ENCODE results near the gene RSRC1. TPM values are rescaled to one million over a fixed set of nuclear protein-coding genes. Genes with fewer than 3 reads are reported as not detected.

The RSRC1 gene
- total and polyA plus RNA-seq, 2 experiments from 2014 or later: 22.6 to 34.1 TPM

DNA sequence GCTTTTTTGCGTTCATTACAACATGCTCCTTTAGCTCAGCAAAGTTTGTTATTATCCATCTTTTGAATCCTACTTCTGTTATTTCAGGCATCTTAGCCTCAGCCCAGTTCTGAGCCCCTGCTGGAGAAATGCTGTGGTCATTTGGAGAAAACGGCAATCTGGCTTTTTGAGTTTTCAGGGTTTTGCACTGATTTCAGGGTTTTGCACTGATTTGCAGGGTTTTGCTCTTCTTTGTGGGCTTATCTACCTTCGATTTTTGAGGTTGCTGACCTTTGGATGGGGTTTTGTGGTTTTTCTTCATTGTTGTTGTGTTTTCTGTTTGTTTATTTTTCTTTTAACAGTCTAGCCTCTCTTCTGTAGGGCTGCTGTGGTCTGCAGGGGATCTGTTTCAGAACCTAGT is 137.4 kb downstream of the RSRC1 start:
- Histone ChIP-seq H3K79me2 (no peaks in the 10 kb centered on the region), H2AFZ (no peak overlapping the region), H3K27ac (no peak overlapping the region), H3K9me2 (replicated peaks; ENCODE audit: insufficient read depth) (no peaks in the 10 kb centered on the region), H4K20me1 (ENCODE audit: insufficient read depth, poor library complexity, severe bottlenecking) (no peaks in the 10 kb centered on the region), H3K9me3 (ENCODE audit: low read depth) (no peaks in the 10 kb centered on the region), H3K4me2 (no peak overlapping the region), H3K27me3 (no peaks in the 10 kb centered on the region), H3K36me3 (replicated peaks; ENCODE audit: insufficient read depth, low read depth) (no peaks in the 10 kb centered on the region), H3K4me1 (ENCODE audit: insufficient read depth) (no peaks in the 10 kb centered on the region), H3K4me3 (no peak overlapping the region)
- 90% methylated on average over 3 of the region's 3 CpGs for WGBS (ENCODE audit: low lambda C conversion rate, missing lambda C conversion rate)
- TF ChIP-seq, protein P1, sequence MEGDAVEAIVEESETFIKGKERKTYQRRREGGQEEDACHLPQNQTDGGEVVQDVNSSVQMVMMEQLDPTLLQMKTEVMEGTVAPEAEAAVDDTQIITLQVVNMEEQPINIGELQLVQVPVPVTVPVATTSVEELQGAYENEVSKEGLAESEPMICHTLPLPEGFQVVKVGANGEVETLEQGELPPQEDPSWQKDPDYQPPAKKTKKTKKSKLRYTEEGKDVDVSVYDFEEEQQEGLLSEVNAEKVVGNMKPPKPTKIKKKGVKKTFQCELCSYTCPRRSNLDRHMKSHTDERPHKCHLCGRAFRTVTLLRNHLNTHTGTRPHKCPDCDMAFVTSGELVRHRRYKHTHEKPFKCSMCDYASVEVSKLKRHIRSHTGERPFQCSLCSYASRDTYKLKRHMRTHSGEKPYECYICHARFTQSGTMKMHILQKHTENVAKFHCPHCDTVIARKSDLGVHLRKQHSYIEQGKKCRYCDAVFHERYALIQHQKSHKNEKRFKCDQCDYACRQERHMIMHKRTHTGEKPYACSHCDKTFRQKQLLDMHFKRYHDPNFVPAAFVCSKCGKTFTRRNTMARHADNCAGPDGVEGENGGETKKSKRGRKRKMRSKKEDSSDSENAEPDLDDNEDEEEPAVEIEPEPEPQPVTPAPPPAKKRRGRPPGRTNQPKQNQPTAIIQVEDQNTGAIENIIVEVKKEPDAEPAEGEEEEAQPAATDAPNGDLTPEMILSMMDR (IDR thresholded peaks at IDR 0.05; ENCODE audit: poor library complexity): no peak
- TF ChIP-seq EZH2phosphoT487 (IDR thresholded peaks at IDR 0.05; ENCODE audit: low read depth, severe bottlenecking, unreplicated experiment) (no peak), EZH2 (IDR thresholded peaks at IDR 0.05; ENCODE audit: borderline replicate concordance) (no peak)
- DNase-seq (ENCODE audit: low spot score): no peak

DNA sequence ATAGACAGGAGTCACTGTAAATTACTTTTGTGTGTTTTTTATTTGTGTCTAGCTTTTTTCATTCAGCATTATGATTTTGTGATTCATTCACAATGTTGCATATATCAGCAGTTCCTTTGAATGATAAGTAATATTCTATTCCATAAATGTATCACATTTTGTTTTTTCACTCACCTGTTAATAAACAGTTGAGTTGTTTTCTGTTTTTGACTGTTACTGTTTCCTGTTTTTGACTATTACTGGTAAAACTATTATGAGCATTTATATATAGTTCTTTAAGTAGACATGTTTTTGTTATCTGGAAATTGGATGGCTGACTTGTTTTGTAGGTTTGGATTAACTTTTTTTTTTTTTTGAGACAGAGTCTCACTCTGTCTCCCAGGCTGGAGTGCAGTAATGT is 138.4 kb downstream of the RSRC1 start:
- Histone ChIP-seq H2AFZ (no peak overlapping the region), H3K9me2 (replicated peaks; ENCODE audit: insufficient read depth) (no peaks in the 10 kb centered on the region), H3K9me3 (ENCODE audit: low read depth) (no peaks in the 10 kb centered on the region), H3K36me3 (replicated peaks; ENCODE audit: insufficient read depth, low read depth) (peaks cover 6% of the 10 kb centered on the region), H3K4me1 (ENCODE audit: insufficient read depth) (no peaks in the 10 kb centered on the region), H3K79me2 (peaks cover under 1% of the 10 kb centered on the region), H3K4me2 (no peak overlapping the region), H3K27ac (no peak overlapping the region), H4K20me1 (ENCODE audit: insufficient read depth, poor library complexity, severe bottlenecking) (no peaks in the 10 kb centered on the region), H3K4me3 (no peak overlapping the region), H3K27me3 (no peaks in the 10 kb centered on the region)
- TF ChIP-seq EZH2 (IDR thresholded peaks at IDR 0.05; ENCODE audit: borderline replicate concordance) (no peak), EZH2phosphoT487 (IDR thresholded peaks at IDR 0.05; ENCODE audit: low read depth, severe bottlenecking, unreplicated experiment) (no peak)
- TF ChIP-seq, protein P1 (IDR thresholded peaks at IDR 0.05; ENCODE audit: poor library complexity): no peak
- DNase-seq (ENCODE audit: low spot score): no peak

DNA sequence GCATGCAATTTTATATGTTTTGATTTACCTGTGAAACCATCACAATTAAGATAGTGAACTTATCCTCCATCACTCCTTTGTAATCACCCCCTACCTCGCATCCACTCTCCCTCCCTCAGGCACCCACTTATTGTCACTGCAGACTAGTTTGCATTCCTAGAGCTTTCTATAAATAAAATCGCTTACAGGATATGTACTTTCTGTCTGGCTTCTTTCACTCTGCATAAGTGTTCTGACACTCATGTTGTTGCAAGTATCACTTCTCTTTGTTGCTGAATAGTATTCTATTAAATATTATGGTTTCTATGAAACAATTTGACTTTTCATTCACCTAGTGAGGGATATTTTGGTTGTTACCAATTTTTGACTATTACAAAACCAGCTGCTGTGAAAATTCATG is 139.3 kb downstream of the RSRC1 start:
- DNase-seq (ENCODE audit: low spot score): no peak
- no peaks in the 10 kb centered on the region for H3K9me3 ChIP-seq (ENCODE audit: low read depth)
- no peaks in the 10 kb centered on the region for H3K27me3 ChIP-seq
- no peak overlapping the region for H2AFZ ChIP-seq
- WGBS (ENCODE audit: low lambda C conversion rate, missing lambda C conversion rate): 92% methylated on average over 2 of the region's 2 CpGs
- no peaks in the 10 kb centered on the region for H3K9me2 ChIP-seq (replicated peaks; ENCODE audit: insufficient read depth)
- H3K4me3 ChIP-seq: no peak overlapping the region
- no peaks in the 10 kb centered on the region for H3K4me1 ChIP-seq (ENCODE audit: insufficient read depth)
- peaks cover 6% of the 10 kb centered on the region for H3K36me3 ChIP-seq (replicated peaks; ENCODE audit: insufficient read depth, low read depth)
- H4K20me1 ChIP-seq (ENCODE audit: insufficient read depth, poor library complexity, severe bottlenecking): no peaks in the 10 kb centered on the region
- no peak for TF ChIP-seq EZH2 (IDR thresholded peaks at IDR 0.05; ENCODE audit: borderline replicate concordance)
- TF ChIP-seq EZH2phosphoT487 (IDR thresholded peaks at IDR 0.05; ENCODE audit: low read depth, severe bottlenecking, unreplicated experiment): no peak
- TF ChIP-seq, protein P1 (IDR thresholded peaks at IDR 0.05; ENCODE audit: poor library complexity): no peak
- peaks cover 2% of the 10 kb centered on the region for H3K79me2 ChIP-seq
- no peak overlapping the region for H3K27ac ChIP-seq
- H3K4me2 ChIP-seq: no peak overlapping the region

DNA sequence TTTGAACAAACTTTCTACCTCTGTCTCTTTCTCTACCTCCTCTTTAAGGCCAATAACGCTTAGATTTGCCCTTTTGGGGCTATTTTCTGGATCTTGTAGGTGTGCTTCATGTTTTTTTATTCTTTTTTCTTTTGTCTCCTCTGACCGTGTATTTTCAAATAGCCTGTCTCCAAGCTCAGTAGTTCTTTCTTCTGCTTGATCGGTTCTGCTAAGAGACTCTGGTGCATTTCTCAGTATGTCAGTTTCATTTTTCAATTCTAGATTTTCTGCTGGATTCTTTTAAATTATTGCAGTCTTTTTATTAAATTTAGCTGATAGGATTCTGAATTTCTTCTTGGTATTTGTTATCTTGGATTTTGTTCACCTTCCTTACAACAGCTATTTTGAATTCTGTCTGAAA is 148.7 kb downstream of the RSRC1 start:
- TF ChIP-seq, protein P1 (IDR thresholded peaks at IDR 0.05; ENCODE audit: poor library complexity): no peak
- no peak for TF ChIP-seq EZH2phosphoT487 (IDR thresholded peaks at IDR 0.05; ENCODE audit: low read depth, severe bottlenecking, unreplicated experiment)
- no peak for TF ChIP-seq EZH2 (IDR thresholded peaks at IDR 0.05; ENCODE audit: borderline replicate concordance)
- H3K9me3 ChIP-seq (ENCODE audit: low read depth): no peaks in the 10 kb centered on the region
- H3K27me3 ChIP-seq: no peaks in the 10 kb centered on the region
- no peaks in the 10 kb centered on the region for H4K20me1 ChIP-seq (ENCODE audit: insufficient read depth, poor library complexity, severe bottlenecking)
- no peak overlapping the region for H3K4me2 ChIP-seq
- H3K27ac ChIP-seq: no peak overlapping the region
- H3K36me3 ChIP-seq (replicated peaks; ENCODE audit: insufficient read depth, low read depth): no peaks in the 10 kb centered on the region
- DNase-seq (ENCODE audit: low spot score): no peak
- no peak overlapping the region for H2AFZ ChIP-seq
- H3K79me2 ChIP-seq: no peaks in the 10 kb centered on the region
- H3K9me2 ChIP-seq (replicated peaks; ENCODE audit: insufficient read depth): no peaks in the 10 kb centered on the region
- H3K4me3 ChIP-seq: no peak overlapping the region
- WGBS (ENCODE audit: low lambda C conversion rate, missing lambda C conversion rate): 95% methylated on average over 3 of the region's 3 CpGs
- H3K4me1 ChIP-seq (ENCODE audit: insufficient read depth): no peaks in the 10 kb centered on the region

Measured in hepatocyte (in vitro differentiated cells).